Superior temporal gyrus (tissue), 1 donor: ENCODE measurements around the gene RALGPS2.
"Not testable (repeated sequence)": the region's sequence is repeated elsewhere in the genome, so short reads cannot be mapped to it uniquely, and the experiment has no call there.

Experiments
- DNase-seq: peaks from one replicate; pipeline ENCODE4 v3.0.0-alpha.2; 2016; ENCODE audit errors: extremely low spot score

The RALGPS2 gene

GRCh38 chr1:178942285-178943198 is 217.5 kb downstream of the RALGPS2 start:
- DNase-seq: no peak

- no peak for DNase-seq
Measured at GRCh38 chr1:178944729-178945128, 219.7 kb downstream of the RALGPS2 start.

GRCh38 chr1:178945763-178946266 is 220.8 kb downstream of the RALGPS2 start:
- DNase-seq: no peak

- no peak for DNase-seq
Measured at GRCh38 chr1:178946416-178946815, 221.4 kb downstream of the RALGPS2 start.

- no peak for DNase-seq
Measured at GRCh38 chr1:178946855-178947676, 222.0 kb downstream of the RALGPS2 start.

GRCh38 chr1:178947677-178947981 is 222.6 kb downstream of the RALGPS2 start:
- DNase-seq: no peak

GRCh38 chr1:178948676-178949075 is 223.6 kb downstream of the RALGPS2 start:
- DNase-seq: no peak

GRCh38 chr1:178949866-178950265 is 224.8 kb downstream of the RALGPS2 start:
- not testable (repeated sequence) for DNase-seq

- DNase-seq: no peak
Measured at GRCh38 chr1:178951600-178951999, 226.6 kb downstream of the RALGPS2 start.

GRCh38 chr1:178953034-178953433 is 228.0 kb downstream of the RALGPS2 start:
- DNase-seq: no peak

GRCh38 chr1:178953538-178954324 is 228.7 kb downstream of the RALGPS2 start:
- DNase-seq: no peak

GRCh38 chr1:178954325-178954690 is 229.3 kb downstream of the RALGPS2 start:
- no peak for DNase-seq

GRCh38 chr1:178954937-178955336 is 229.9 kb downstream of the RALGPS2 start:
- no peak for DNase-seq

- DNase-seq: no peak
Measured at GRCh38 chr1:178955391-178955954, 230.4 kb downstream of the RALGPS2 start.

- no peak for DNase-seq
Measured at GRCh38 chr1:178958491-178958890, 233.4 kb downstream of the RALGPS2 start.

GRCh38 chr1:178959543-178960460 is 234.8 kb downstream of the RALGPS2 start:
- DNase-seq: no peak

- no peak for DNase-seq
Measured at GRCh38 chr1:178960482-178961240, 235.6 kb downstream of the RALGPS2 start.

GRCh38 chr1:178961331-178961730 is 236.3 kb downstream of the RALGPS2 start:
- no peak for DNase-seq

GRCh38 chr1:178961868-178962267 is 236.8 kb downstream of the RALGPS2 start:
- no peak for DNase-seq
